ENCODE results near the gene PROZ. TPM values are rescaled to one million over a fixed set of nuclear protein-coding genes. Genes with fewer than 3 reads are reported as not detected.

Gene PROZ
- total and polyA plus RNA-seq, 9 of the 15 experiments (the other 6 are each of a cell fraction or from before 2014, with no cell fraction given), result not detected

DNA sequence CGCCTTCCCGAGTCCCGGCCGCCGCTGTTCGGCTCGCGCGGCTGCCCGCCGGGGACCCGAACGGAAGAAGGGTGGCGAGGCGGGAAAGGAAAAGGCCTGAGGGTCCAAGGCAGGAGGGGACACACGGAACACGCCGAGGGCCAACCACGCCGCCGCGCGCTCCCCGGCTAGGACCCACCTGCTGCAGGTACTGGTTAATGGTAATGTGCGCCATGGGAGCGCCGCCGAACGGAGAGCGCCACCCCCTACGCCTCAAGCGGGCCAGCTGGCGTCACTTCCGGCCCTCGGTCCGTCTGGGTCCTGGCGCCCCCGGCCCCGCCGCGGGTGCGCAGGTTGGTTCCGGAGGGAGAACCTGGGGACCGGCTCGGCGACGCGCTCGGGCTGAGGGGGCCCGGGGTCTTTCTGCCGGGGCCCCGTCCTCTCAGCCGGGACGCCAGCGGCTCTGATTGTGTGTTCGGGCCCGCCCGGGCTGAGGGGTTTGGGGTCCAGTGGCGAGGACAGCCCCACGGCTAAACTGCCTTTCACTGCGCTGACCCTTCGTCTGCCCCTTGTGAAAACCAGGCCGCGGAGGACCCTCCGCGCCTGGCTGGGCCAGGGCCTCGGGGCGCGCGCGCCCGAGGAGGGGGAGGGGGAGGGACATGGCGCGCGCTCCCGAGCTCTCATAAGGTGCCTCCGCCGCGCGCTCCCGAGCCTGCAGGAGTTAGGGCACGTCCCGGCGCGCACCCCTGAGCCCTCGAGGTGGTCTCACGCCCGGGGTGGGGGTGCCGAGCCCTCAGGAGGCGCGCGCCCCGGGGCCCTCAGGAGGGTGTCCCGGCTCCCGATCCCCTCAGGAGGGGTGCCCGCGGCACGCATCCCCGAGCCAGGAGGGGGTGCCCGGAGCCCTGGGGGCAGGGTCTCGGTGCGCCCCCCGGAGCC is 50.2 kb downstream of the PROZ start, which contains the start of gene PCID2 (continued):
- TF ChIP-seq, protein P1, sequence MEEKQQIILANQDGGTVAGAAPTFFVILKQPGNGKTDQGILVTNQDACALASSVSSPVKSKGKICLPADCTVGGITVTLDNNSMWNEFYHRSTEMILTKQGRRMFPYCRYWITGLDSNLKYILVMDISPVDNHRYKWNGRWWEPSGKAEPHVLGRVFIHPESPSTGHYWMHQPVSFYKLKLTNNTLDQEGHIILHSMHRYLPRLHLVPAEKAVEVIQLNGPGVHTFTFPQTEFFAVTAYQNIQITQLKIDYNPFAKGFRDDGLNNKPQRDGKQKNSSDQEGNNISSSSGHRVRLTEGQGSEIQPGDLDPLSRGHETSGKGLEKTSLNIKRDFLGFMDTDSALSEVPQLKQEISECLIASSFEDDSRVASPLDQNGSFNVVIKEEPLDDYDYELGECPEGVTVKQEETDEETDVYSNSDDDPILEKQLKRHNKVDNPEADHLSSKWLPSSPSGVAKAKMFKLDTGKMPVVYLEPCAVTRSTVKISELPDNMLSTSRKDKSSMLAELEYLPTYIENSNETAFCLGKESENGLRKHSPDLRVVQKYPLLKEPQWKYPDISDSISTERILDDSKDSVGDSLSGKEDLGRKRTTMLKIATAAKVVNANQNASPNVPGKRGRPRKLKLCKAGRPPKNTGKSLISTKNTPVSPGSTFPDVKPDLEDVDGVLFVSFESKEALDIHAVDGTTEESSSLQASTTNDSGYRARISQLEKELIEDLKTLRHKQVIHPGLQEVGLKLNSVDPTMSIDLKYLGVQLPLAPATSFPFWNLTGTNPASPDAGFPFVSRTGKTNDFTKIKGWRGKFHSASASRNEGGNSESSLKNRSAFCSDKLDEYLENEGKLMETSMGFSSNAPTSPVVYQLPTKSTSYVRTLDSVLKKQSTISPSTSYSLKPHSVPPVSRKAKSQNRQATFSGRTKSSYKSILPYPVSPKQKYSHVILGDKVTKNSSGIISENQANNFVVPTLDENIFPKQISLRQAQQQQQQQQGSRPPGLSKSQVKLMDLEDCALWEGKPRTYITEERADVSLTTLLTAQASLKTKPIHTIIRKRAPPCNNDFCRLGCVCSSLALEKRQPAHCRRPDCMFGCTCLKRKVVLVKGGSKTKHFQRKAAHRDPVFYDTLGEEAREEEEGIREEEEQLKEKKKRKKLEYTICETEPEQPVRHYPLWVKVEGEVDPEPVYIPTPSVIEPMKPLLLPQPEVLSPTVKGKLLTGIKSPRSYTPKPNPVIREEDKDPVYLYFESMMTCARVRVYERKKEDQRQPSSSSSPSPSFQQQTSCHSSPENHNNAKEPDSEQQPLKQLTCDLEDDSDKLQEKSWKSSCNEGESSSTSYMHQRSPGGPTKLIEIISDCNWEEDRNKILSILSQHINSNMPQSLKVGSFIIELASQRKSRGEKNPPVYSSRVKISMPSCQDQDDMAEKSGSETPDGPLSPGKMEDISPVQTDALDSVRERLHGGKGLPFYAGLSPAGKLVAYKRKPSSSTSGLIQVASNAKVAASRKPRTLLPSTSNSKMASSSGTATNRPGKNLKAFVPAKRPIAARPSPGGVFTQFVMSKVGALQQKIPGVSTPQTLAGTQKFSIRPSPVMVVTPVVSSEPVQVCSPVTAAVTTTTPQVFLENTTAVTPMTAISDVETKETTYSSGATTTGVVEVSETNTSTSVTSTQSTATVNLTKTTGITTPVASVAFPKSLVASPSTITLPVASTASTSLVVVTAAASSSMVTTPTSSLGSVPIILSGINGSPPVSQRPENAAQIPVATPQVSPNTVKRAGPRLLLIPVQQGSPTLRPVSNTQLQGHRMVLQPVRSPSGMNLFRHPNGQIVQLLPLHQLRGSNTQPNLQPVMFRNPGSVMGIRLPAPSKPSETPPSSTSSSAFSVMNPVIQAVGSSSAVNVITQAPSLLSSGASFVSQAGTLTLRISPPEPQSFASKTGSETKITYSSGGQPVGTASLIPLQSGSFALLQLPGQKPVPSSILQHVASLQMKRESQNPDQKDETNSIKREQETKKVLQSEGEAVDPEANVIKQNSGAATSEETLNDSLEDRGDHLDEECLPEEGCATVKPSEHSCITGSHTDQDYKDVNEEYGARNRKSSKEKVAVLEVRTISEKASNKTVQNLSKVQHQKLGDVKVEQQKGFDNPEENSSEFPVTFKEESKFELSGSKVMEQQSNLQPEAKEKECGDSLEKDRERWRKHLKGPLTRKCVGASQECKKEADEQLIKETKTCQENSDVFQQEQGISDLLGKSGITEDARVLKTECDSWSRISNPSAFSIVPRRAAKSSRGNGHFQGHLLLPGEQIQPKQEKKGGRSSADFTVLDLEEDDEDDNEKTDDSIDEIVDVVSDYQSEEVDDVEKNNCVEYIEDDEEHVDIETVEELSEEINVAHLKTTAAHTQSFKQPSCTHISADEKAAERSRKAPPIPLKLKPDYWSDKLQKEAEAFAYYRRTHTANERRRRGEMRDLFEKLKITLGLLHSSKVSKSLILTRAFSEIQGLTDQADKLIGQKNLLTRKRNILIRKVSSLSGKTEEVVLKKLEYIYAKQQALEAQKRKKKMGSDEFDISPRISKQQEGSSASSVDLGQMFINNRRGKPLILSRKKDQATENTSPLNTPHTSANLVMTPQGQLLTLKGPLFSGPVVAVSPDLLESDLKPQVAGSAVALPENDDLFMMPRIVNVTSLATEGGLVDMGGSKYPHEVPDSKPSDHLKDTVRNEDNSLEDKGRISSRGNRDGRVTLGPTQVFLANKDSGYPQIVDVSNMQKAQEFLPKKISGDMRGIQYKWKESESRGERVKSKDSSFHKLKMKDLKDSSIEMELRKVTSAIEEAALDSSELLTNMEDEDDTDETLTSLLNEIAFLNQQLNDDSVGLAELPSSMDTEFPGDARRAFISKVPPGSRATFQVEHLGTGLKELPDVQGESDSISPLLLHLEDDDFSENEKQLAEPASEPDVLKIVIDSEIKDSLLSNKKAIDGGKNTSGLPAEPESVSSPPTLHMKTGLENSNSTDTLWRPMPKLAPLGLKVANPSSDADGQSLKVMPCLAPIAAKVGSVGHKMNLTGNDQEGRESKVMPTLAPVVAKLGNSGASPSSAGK (IDR thresholded peaks at IDR 0.05), result 0 out of 2 replicates have a peak, but pooled peaks have one; percentile 6
- TF ChIP-seq, protein P2, sequence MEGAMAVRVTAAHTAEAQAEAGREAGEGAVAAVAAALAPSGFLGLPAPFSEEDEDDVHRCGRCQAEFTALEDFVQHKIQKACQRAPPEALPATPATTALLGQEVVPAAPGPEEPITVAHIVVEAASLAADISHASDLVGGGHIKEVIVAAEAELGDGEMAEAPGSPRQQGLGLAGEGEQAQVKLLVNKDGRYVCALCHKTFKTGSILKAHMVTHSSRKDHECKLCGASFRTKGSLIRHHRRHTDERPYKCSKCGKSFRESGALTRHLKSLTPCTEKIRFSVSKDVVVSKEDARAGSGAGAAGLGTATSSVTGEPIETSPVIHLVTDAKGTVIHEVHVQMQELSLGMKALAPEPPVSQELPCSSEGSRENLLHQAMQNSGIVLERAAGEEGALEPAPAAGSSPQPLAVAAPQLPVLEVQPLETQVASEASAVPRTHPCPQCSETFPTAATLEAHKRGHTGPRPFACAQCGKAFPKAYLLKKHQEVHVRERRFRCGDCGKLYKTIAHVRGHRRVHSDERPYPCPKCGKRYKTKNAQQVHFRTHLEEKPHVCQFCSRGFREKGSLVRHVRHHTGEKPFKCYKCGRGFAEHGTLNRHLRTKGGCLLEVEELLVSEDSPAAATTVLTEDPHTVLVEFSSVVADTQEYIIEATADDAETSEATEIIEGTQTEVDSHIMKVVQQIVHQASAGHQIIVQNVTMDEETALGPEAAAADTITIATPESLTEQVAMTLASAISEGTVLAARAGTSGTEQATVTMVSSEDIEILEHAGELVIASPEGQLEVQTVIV (CRISPR knock-in tag; IDR thresholded peaks at IDR 0.05; ENCODE audit: borderline replicate concordance), result no peak
- no peak for TF ChIP-seq GTF2A2 (tag; IDR thresholded peaks at IDR 0.05)
- TF ChIP-seq PURB (CRISPR knock-in tag; IDR thresholded peaks at IDR 0.05; ENCODE audit: low read depth), result no peak
- TF ChIP-seq, protein P3, sequence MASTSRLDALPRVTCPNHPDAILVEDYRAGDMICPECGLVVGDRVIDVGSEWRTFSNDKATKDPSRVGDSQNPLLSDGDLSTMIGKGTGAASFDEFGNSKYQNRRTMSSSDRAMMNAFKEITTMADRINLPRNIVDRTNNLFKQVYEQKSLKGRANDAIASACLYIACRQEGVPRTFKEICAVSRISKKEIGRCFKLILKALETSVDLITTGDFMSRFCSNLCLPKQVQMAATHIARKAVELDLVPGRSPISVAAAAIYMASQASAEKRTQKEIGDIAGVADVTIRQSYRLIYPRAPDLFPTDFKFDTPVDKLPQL (IDR thresholded peaks at IDR 0.05; ENCODE audit: extremely low read depth, insufficient read length), result no peak
- TF ChIP-seq SRSF9 (IDR thresholded peaks at IDR 0.05; ENCODE audit: borderline replicate concordance, low read depth, low read length), result no peak
- TF ChIP-seq EP400 (IDR thresholded peaks at IDR 0.05), result peak; percentile 89
- TF ChIP-seq GABPB2 (CRISPR knock-in tag; conservative IDR thresholded peaks at IDR 0.05), result no peak
- TF ChIP-seq, protein P4, sequence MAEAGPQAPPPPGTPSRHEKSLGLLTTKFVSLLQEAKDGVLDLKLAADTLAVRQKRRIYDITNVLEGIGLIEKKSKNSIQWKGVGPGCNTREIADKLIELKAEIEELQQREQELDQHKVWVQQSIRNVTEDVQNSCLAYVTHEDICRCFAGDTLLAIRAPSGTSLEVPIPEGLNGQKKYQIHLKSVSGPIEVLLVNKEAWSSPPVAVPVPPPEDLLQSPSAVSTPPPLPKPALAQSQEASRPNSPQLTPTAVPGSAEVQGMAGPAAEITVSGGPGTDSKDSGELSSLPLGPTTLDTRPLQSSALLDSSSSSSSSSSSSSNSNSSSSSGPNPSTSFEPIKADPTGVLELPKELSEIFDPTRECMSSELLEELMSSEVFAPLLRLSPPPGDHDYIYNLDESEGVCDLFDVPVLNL (CRISPR knock-in tag; IDR thresholded peaks at IDR 0.05; ENCODE audit: low read depth), result no peak
- peak; percentile 74 for TF ChIP-seq PHF20 (IDR thresholded peaks at IDR 0.05; ENCODE audit: partially characterized antibody)

All from K562 (cell line).